ENCODE results near the gene ENTREP3. TPM values are rescaled to one million over a fixed set of nuclear protein-coding genes. Genes with fewer than 3 reads are reported as not detected.
"Not testable (repeated sequence)": the region's sequence is repeated elsewhere in the genome, so short reads cannot be mapped to it uniquely, and the experiment has no call there.

Gene ENTREP3
- total RNA-seq, 1 donor, result 6.5 TPM

DNA sequence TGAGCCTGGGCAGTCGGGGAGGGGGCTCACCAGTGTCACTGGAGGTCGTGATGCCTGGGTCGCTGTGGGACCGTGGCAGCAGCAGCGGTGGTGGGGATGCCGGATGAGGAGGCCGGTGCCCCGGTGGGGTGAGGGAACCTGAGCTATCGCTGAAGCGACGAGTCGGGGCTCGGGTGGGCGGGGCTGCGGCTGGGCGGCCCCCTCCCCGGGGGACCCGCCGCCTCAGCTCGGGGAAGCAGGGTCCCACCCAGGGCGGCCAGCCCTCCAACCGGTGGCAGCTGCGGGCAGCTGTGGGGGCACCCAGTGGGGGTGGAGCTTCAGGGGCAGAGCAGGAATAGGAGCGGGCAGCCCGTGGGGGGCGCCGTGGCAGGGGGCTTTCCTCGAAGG is 5.0 kb downstream of the ENTREP3 start:
- Histone ChIP-seq H3K4me1 (ENCODE audit: insufficient read depth, low read length) (peaks cover 22% of the 10 kb centered on the region), H3K9me3 (ENCODE audit: low read depth, low read length) (no peaks in the 10 kb centered on the region), H3K4me3 (ENCODE audit: insufficient read depth, low read length) (peak overlapping the region; percentile 45), H3K4me2 (ENCODE audit: insufficient read depth, low read length) (peak overlapping the region; percentile 60), H4K20me1 (ENCODE audit: insufficient read depth, low read length) (peaks cover 3% of the 10 kb centered on the region), H3K79me2 (ENCODE audit: insufficient read depth, low read length) (peaks cover 19% of the 10 kb centered on the region), H2AFZ (ENCODE audit: low read length) (peak overlapping the region; percentile 78), H3K27me3 (ENCODE audit: insufficient read depth, low read length) (no peaks in the 10 kb centered on the region), H3K27ac (ENCODE audit: low read depth, low read length) (peak overlapping the region; percentile 53), H3K36me3 (ENCODE audit: insufficient read depth, low read length) (peaks cover 20% of the 10 kb centered on the region)
- DNase-seq (ENCODE audit: insufficient read length, low spot score, missing footprints), result no peak
- TF ChIP-seq CTCF (IDR thresholded peaks at IDR 0.05; ENCODE audit: extremely low read depth, low read depth, low read length), result no peak

- H3K9me3 ChIP-seq (ENCODE audit: low read depth, low read length), result no peaks in the 10 kb centered on the region
- no peaks in the 10 kb centered on the region for H3K27me3 ChIP-seq (ENCODE audit: insufficient read depth, low read length)
- no peak overlapping the region for H2AFZ ChIP-seq (ENCODE audit: low read length)
- H3K4me1 ChIP-seq (ENCODE audit: insufficient read depth, low read length), result peaks cover 20% of the 10 kb centered on the region
- TF ChIP-seq CTCF (IDR thresholded peaks at IDR 0.05; ENCODE audit: extremely low read depth, low read depth, low read length), result no peak
- no peak overlapping the region for H3K27ac ChIP-seq (ENCODE audit: low read depth, low read length)
- no peak for DNase-seq (ENCODE audit: insufficient read length, low spot score, missing footprints)
- no peaks in the 10 kb centered on the region for H4K20me1 ChIP-seq (ENCODE audit: insufficient read depth, low read length)
- peaks cover 8% of the 10 kb centered on the region for H3K79me2 ChIP-seq (ENCODE audit: insufficient read depth, low read length)
- H3K4me3 ChIP-seq (ENCODE audit: insufficient read depth, low read length), result no peak overlapping the region
- no peak overlapping the region for H3K4me2 ChIP-seq (ENCODE audit: insufficient read depth, low read length)
- peaks cover 20% of the 10 kb centered on the region for H3K36me3 ChIP-seq (ENCODE audit: insufficient read depth, low read length)
Measured at GRCh38 chr1:155247667-155248553, 7.4 kb downstream of the ENTREP3 start.

DNA sequence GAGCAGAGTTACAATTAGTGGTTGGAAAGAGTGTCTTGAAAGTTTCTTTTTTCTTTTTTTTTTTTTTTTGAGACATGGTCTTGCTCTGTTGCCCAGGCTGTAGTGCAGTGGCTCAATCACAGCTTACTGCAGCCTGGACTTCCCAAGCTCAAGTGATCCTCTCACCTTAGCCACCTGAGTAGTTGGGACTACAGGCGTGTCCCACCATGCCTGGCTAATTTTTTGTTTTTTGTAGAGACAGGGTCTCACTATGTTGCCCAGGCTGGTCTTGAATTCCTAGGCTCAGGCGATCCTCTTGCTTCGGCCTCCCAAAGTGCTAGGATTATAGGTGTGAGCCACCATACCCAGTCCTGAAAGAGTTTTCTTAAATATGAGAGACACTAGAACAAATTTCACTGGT is 8.5 kb downstream of the ENTREP3 start:
- not testable (repeated sequence) for H3K4me3 ChIP-seq (ENCODE audit: insufficient read depth, low read length); H3K4me2 ChIP-seq (ENCODE audit: insufficient read depth, low read length)

DNA sequence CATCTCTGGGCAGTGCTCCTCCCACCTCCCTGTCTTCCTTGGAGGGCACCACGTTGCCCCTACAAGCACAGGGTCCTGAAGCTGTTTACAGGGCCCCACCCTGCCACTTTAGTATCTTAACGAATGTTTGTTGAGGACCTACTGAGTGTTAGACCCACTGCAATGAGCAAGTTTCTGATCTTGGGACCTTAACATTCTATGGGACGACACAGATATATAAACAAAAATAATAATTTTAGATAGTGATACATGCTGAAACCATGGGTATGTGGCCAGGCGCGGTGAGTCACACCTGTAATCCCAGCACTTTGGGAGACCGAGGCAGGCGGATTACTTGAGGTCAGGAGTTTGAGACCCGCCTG is 10.1 kb downstream of the ENTREP3 start:
- Histone ChIP-seq H3K27ac (ENCODE audit: low read depth, low read length) (peak overlapping the region; percentile 75), H3K79me2 (ENCODE audit: insufficient read depth, low read length) (peaks cover 26% of the 10 kb centered on the region), H3K36me3 (ENCODE audit: insufficient read depth, low read length) (peaks cover 11% of the 10 kb centered on the region), H3K9me3 (ENCODE audit: low read depth, low read length) (no peaks in the 10 kb centered on the region), H3K27me3 (ENCODE audit: insufficient read depth, low read length) (no peaks in the 10 kb centered on the region), H3K4me1 (ENCODE audit: insufficient read depth, low read length) (peaks cover 23% of the 10 kb centered on the region), H3K4me2 (ENCODE audit: insufficient read depth, low read length) (peak overlapping the region; percentile 93), H3K4me3 (ENCODE audit: insufficient read depth, low read length) (peak overlapping the region; percentile 75), H4K20me1 (ENCODE audit: insufficient read depth, low read length) (no peaks in the 10 kb centered on the region), H2AFZ (ENCODE audit: low read length) (peak overlapping the region; percentile 97)
- TF ChIP-seq CTCF (IDR thresholded peaks at IDR 0.05; ENCODE audit: extremely low read depth, low read depth, low read length), result no peak
- no peak for DNase-seq (ENCODE audit: insufficient read length, low spot score, missing footprints)

More for the DNA sequence above, 8.5 kb downstream of the ENTREP3 start:
- Histone ChIP-seq H3K79me2 (ENCODE audit: insufficient read depth, low read length) (peaks cover 17% of the 10 kb centered on the region), H3K36me3 (ENCODE audit: insufficient read depth, low read length) (peaks cover 16% of the 10 kb centered on the region), H3K4me1 (ENCODE audit: insufficient read depth, low read length) (peaks cover 23% of the 10 kb centered on the region)
- H4K20me1 ChIP-seq (ENCODE audit: insufficient read depth, low read length); H3K9me3 ChIP-seq (ENCODE audit: low read depth, low read length); H2AFZ ChIP-seq (ENCODE audit: low read length); H3K27ac ChIP-seq (ENCODE audit: low read depth, low read length); DNase-seq (ENCODE audit: insufficient read length, low spot score, missing footprints); H3K27me3 ChIP-seq (ENCODE audit: insufficient read depth, low read length): not testable (repeated sequence)

Measured in osteoblast (primary cell).